GM21447 (cell line): ENCODE data around the gene GPSM3.
"Not testable (repeated sequence)": the region's sequence is repeated elsewhere in the genome, so short reads cannot be mapped to it uniquely, and the experiment has no call there.

Experiments used
- ATAC-seq: cut with Tn5 transposase; IDR thresholded peaks from one replicate; pipeline ENCODE4 v1.9.1; 2021; ENCODE audit not compliant: unreplicated experiment

The GPSM3 gene

GRCh38 chr6:32203426-32204267 is 11.2 kb upstream of the GPSM3 start:
- ATAC-seq: no peak

- no peak for ATAC-seq
Observed at GRCh38 chr6:32202186-32202585, 9.7 kb upstream of the GPSM3 start.

GRCh38 chr6:32200711-32201475 is 8.4 kb upstream of the GPSM3 start:
- ATAC-seq: no peak

GRCh38 chr6:32198866-32199265 is 6.4 kb upstream of the GPSM3 start:
- no peak for ATAC-seq

GRCh38 chr6:32198345-32198696 is 5.9 kb upstream of the GPSM3 start:
- no peak for ATAC-seq

GRCh38 chr6:32196682-32197616 is 4.5 kb upstream of the GPSM3 start:
- no peak for ATAC-seq

- ATAC-seq: peak; percentile 65
Observed at GRCh38 chr6:32195902-32196681, 3.6 kb upstream of the GPSM3 start.

GRCh38 chr6:32195652-32195901 is 3.1 kb upstream of the GPSM3 start:
- peak; percentile 67 for ATAC-seq

- no peak for ATAC-seq
Observed at GRCh38 chr6:32194825-32195651, 2.6 kb upstream of the GPSM3 start.

- no peak for ATAC-seq
Observed at GRCh38 chr6:32194388-32194787, 1.9 kb upstream of the GPSM3 start.

- ATAC-seq: not testable (repeated sequence)
Observed at GRCh38 chr6:32193096-32193495, 653 bp upstream of the GPSM3 start.

- no peak for ATAC-seq
Observed at GRCh38 chr6:32191696-32192607, 491 bp downstream of the GPSM3 start.

- no peak for ATAC-seq
Observed at GRCh38 chr6:32190911-32191677, 1.3 kb downstream of the GPSM3 start.

GRCh38 chr6:32190054-32190851 is 2.2 kb downstream of the GPSM3 start, which contains the start of gene PBX2:
Gene PBX2, minus strand, starts transcription at chr6:32190202. Its CDS starts 287 bp downstream, at chr6:32189915.
- ATAC-seq: peak; percentile 66

GRCh38 chr6:32189742-32190053 is 2.7 kb downstream of the GPSM3 start:
- ATAC-seq: no peak

- no peak for ATAC-seq
Observed at GRCh38 chr6:32189069-32189741, 3.2 kb downstream of the GPSM3 start.
